Measurements from ENCODE around the gene NPHP1.
A peak's percentile ranks its signal among the peaks of the same experiment; 100 is the strongest.
"Not testable (repeated sequence)": the region's sequence is repeated elsewhere in the genome, so short reads cannot be mapped to it uniquely, and the experiment has no call there.

The NPHP1 gene

DNA sequence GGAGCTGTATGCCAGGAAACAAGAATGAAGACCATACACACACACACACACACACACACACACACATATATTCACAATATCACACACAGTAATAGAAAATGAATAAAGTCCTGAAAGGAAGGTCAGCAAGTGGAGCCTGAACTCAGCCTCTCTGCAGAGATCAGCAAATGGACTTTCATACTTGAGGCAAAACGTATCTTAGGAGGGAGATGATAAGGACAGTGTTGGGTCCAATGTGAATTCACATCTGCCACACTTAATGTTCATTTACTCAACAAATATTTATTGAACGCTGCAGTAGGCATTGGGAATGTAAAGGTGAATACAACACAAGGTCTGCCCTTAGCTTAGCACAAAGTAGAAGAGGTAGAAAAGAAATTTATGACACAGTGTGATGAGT, 10.3 kb upstream of the NPHP1 start:
- peaks cover 56% of the 10 kb centered on the region for H3K27me3 Mint-ChIP-seq
- no peak for ATAC-seq
- DNase-seq = no peak
- no peak overlapping the region for H3K27ac Mint-ChIP-seq
- H3K4me1 Mint-ChIP-seq = peaks cover 5% of the 10 kb centered on the region
- H3K9me3 Mint-ChIP-seq = no peaks in the 10 kb centered on the region
- H3K4me3 Mint-ChIP-seq = no peak overlapping the region

DNA sequence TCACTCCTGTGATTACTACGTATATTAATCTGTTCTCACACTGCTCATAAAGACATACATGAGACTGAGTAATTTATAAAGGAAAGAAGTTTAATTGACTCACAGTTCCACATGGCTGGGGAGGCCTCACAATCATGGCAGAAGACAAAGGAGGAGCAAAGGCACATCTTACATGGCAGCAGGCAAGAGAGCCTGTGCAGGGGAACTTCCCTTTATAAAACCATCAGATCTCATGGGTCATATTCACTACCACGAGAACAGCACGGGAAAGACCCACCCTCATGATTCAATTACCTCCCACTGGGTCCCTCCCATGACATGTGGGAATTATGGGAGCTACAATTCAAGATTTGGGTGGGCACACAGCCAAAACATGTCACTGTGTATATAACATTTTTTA, 8.7 kb upstream of the NPHP1 start:
- H3K9me3 Mint-ChIP-seq, ATAC-seq, DNase-seq: not testable (repeated sequence)
- peak overlapping the region; percentile 25 to 43 for H3K4me3 Mint-ChIP-seq
- H3K27me3 Mint-ChIP-seq = peaks cover 40% of the 10 kb centered on the region
- H3K4me1 Mint-ChIP-seq = peaks cover 19% of the 10 kb centered on the region
- H3K27ac Mint-ChIP-seq = peak overlapping the region in 1 of 2 donors; percentile 13

DNA sequence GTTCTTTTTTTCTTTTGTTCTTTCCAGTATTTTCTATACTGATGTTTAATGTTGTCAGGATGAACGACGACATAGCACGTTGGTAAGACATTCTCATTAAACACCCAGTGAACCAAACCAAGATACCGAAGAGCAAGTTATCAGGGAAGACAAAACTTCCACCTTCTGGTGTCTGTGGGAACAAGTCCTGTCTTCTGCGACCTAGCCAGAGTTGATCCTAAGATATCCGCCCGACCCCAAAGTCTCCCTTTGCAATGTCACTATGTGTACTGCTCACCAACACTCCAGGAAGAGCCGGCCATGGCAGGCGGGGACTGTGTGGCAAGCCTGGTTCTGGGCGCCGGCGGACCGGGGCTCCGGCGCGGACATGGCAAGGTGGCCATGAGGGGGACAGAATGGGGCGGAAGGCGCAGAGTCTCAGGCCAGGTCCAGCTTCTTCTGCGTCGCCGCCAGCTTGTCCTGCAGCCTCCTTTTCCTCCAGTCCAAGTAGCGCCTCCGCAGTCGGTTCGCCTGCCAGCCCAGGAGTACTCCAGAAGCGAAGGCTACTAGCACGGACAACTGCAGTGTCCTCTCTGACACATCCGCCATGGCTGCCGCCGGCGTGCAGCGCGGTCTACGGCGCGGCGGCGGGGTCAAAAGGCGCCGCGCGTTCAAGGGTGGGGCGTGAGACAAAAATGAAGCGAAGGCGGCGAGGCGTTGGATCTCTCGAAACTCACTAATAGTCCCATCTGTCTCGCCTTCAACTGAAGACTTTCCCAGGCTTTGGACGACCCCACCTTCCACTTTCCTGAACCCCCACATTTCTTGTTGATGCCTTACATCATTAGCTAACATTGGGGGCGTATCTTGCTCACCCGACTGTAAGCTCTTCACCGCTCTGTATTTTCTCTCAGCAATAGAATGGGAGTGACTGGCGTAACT, 7.4 kb upstream of the NPHP1 start, which contains the start of gene MTLN:
MTLN (minus strand) TSS at position 610 of the 921 bp plus-strand sequence; CDS start at position 588, 22 bp downstream.
- Mint-ChIP-seq H3K27ac (peak within 1 kb of the TSS; percentile 93 to 97), H3K27me3 (peaks cover 30% of the 10 kb centered on the region), H3K9me3 (no peaks in the 10 kb centered on the region), H3K4me3 (peak within 1 kb of the TSS; percentile 87 to 93), H3K4me1 (peaks cover 19% of the 10 kb centered on the region)
- ATAC-seq (peak; percentile 96), DNase-seq (peak; percentile 71 to 75)

DNA sequence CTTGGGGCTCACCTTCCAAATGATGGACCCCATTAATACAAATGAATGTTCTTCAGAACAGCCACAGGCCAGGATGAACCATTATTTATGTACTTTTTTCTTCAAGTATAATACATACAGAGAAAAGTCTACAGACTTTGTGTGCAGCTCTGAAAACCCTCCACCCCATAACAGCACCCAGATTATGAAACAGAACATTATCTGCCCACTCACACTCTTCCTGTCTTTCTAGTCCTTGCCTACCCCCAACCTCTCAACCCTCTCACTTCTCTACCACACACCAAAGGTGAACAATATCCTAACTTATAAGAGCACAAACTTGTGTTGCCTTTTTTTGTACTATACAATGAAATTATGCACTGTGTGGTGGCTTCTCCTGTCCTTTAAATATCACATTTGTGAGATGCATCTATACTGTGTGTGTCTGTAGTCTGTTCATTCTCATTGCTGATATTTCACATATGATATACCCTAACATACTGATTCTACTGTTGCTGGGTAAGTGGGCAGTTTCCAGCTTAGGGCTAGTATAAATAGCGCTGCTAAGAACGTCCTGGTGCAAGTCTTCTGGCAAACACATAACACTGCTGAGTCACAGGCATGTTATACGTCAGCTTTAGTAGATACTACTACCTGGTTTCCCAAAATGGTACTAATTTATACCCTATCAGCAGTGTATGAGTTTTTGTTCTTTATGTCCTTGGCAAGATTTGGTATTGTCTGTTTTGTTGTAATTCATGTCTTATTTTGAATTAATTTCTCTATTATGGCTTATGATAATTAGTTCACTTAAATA, 1.0 kb upstream of the NPHP1 start:
- H3K27ac Mint-ChIP-seq = no peak overlapping the region
- H3K4me3 Mint-ChIP-seq = peak overlapping the region; percentile 84 to 86
- no peaks in the 10 kb centered on the region for H3K27me3 Mint-ChIP-seq
- no peaks in the 10 kb centered on the region for H3K9me3 Mint-ChIP-seq
- no peak for DNase-seq
- ATAC-seq = peak; percentile 28
- H3K4me1 Mint-ChIP-seq = peaks cover 39% of the 10 kb centered on the region

DNA sequence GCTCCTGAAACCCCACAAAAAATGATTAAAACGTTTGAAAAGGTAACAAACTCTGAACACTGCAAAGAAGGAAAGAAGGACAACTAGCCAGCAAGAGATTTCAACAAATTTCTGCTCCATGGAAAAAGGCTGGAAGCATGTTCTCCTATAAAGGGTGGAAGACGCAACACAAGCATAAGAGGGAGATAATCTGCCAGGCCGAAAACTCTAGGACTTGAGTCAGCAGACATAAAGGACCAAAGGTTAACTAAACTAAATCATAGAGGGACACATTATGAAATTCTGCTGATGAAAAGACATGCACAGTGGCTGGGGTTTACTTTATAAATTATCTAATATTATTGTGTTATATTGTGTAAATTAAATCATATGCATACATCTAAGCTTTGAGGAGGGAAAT, 6.8 kb downstream of the NPHP1 start:
- no peaks in the 10 kb centered on the region for H3K27me3 Mint-ChIP-seq
- H3K9me3 Mint-ChIP-seq = no peaks in the 10 kb centered on the region
- ATAC-seq (no peak), DNase-seq (no peak)
- H3K4me1 Mint-ChIP-seq = no peaks in the 10 kb centered on the region
- no peak overlapping the region for H3K4me3 Mint-ChIP-seq
- no peak overlapping the region for H3K27ac Mint-ChIP-seq

DNA sequence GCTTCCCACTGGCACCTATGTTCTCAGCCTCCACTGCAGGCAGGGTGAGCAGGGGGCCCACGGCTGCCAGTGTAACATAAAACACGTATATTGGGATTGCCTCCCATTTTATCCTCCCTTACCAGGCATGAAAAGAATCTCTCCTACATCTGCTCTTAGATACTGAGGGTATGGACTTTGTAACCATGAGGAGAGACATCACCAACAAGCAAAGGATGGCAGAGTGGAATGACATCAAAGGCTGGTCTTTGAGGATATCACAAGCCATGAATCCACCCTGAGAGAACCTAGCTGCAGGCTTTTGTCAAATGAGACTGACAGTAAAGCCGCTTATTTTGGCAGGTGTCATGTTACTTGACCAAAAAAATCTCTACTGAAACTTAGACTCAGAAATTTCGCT, 7.4 kb downstream of the NPHP1 start:
- Mint-ChIP-seq H3K4me3 (no peak overlapping the region), H3K27me3 (no peaks in the 10 kb centered on the region), H3K9me3 (no peaks in the 10 kb centered on the region), H3K27ac (no peak overlapping the region), H3K4me1 (no peaks in the 10 kb centered on the region)
- DNase-seq (no peak), ATAC-seq (no peak)

DNA sequence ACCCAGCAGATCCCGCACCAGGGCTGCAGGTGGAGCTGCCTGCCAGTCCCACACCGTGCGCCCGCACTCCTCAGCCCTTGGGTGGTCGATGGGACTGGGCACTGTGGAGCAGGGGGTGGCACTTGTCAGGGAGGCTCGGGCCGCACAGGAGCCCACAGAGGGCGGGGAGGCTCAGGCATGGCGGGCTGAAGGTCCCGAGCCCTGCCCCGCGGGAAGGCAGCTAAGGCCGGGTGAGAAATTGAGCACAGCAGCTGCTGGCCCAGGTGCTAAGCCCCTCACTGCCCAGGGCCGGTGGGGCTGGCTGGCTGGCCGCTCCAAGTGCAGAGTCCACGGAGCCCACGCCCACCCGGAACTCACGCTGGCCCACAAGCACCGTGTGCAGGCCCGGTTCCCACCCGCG, 14.6 kb downstream of the NPHP1 start:
- not testable (repeated sequence) for H3K4me3 Mint-ChIP-seq, ATAC-seq, H3K9me3 Mint-ChIP-seq, DNase-seq, H3K27ac Mint-ChIP-seq, H3K4me1 Mint-ChIP-seq
- peaks cover 10% of the 10 kb centered on the region for H3K27me3 Mint-ChIP-seq

DNA sequence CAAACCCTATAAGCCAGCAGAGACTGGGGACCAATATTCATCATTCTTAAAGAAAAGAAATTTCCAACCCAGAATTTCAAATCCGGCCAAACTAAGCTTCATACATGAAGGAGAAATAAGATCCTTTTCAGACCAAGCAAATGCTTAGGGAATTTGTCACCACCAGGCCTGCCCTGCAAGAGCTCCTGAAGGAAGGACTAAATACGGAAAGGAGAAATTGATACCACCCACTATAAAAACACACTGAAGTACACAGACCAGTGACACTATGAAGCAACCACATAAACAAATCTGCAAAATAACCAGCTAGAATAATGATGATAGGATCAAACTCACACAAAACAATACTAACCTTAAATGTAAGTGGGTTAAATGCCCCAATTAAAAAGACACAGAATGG, 22.4 kb downstream of the NPHP1 start:
- no peak overlapping the region for H3K27ac Mint-ChIP-seq
- DNase-seq (no peak), ATAC-seq (no peak)
- H3K9me3 Mint-ChIP-seq = peaks cover 14 to 24% of the 10 kb centered on the region in 2 donors
- no peak overlapping the region for H3K4me3 Mint-ChIP-seq
- no peaks in the 10 kb centered on the region for H3K4me1 Mint-ChIP-seq
- peaks cover 30% of the 10 kb centered on the region for H3K27me3 Mint-ChIP-seq

DNA sequence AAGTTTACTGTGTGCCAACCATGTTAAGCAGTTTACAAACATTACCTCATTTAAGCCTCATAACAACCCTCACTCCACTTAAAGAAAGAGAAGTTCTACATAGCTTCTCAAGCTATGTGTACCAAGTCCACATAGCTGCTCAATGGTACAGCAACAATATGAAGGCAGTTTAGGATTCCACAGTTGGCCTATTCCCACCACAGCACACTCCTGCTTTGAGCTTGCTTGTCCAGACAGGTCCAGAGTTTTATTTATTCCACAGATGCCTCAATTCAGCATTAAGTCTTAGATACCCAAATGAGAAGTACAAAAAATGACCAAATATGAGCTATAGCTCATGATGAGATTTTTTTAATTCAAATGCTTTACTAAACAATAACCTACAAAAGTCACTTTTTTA, 24.8 kb downstream of the NPHP1 start:
- H3K27me3 Mint-ChIP-seq = peaks cover 27% of the 10 kb centered on the region
- no peak for DNase-seq
- no peaks in the 10 kb centered on the region for H3K4me1 Mint-ChIP-seq
- no peak overlapping the region for H3K27ac Mint-ChIP-seq
- H3K9me3 Mint-ChIP-seq = peaks cover 7 to 14% of the 10 kb centered on the region in 2 donors
- no peak overlapping the region for H3K4me3 Mint-ChIP-seq
- no peak for ATAC-seq

DNA sequence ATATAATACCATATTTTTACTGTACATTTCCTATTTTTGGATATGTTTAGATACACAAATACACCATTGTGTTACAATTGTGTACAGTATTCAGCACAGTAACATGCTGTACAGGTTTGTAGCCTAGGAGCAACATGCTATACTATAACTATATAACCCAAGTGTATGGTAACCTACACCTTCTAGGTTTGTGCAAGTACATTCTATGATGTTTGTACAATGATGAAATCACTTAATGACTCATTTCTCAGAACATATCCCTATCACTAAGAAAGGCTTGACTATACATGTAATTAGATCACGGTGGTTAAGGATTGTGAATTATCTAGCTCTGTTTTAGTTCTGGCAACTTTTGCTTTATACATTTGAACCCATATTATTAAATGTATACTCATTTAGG, 31.3 kb downstream of the NPHP1 start:
- peaks cover 7% of the 10 kb centered on the region for H3K27me3 Mint-ChIP-seq
- peaks cover 0 to 4% of the 10 kb centered on the region in 2 donors for H3K9me3 Mint-ChIP-seq
- no peak for DNase-seq
- ATAC-seq = peak; percentile 81
- H3K4me3 Mint-ChIP-seq = no peak overlapping the region
- H3K27ac Mint-ChIP-seq = no peak overlapping the region
- no peaks in the 10 kb centered on the region for H3K4me1 Mint-ChIP-seq

DNA sequence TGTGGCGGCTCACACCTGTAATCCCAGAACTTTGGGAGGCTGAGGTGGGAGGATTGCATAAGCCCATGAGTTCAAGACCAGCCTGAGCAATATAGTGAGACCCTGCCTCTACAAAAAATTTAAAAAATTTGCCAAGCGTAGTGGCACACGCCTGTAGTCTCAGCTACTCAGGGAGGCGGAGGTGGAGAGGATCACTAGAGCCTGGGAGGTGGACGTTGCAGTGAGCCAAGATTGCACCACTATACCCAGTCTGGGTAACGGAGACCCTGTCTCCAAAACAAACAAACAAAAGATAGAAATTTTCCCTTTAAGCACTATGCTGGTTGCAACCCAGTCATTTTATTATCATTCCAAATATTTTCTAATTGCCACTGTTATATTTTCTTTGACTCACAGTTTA, 32.3 kb downstream of the NPHP1 start:
- no peaks in the 10 kb centered on the region for H3K4me1 Mint-ChIP-seq
- peaks cover 7% of the 10 kb centered on the region for H3K27me3 Mint-ChIP-seq
- no peak overlapping the region for H3K27ac Mint-ChIP-seq
- ATAC-seq = no peak
- no peak overlapping the region for H3K4me3 Mint-ChIP-seq
- DNase-seq = no peak
- H3K9me3 Mint-ChIP-seq = peaks cover 0 to 4% of the 10 kb centered on the region in 2 donors

DNA sequence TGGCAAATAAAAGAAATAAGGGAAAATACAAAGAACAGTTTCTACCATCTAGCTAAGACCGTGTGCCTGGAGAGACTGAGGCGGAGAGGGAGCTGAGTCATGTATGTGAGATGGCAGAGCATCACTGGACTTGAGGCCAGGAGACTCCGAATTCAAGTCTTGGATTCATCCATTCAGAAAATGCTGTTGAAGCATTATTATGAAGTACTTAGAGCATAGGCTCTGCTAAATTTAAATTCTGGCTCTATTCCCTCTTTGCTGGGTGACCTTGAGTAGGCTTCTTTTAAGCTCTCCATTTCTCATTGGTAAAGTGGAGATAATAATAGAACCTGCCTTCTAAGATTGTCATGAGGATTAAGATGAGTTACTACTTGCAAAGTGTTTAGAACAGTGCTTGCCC, 34.7 kb downstream of the NPHP1 start:
- H3K27me3 Mint-ChIP-seq = no peaks in the 10 kb centered on the region
- peaks cover 0 to 4% of the 10 kb centered on the region in 2 donors for H3K9me3 Mint-ChIP-seq
- ATAC-seq = no peak
- H3K4me1 Mint-ChIP-seq = no peaks in the 10 kb centered on the region
- peak overlapping the region; percentile 0 to 2 for H3K4me3 Mint-ChIP-seq
- H3K27ac Mint-ChIP-seq = no peak overlapping the region
- no peak for DNase-seq

DNA sequence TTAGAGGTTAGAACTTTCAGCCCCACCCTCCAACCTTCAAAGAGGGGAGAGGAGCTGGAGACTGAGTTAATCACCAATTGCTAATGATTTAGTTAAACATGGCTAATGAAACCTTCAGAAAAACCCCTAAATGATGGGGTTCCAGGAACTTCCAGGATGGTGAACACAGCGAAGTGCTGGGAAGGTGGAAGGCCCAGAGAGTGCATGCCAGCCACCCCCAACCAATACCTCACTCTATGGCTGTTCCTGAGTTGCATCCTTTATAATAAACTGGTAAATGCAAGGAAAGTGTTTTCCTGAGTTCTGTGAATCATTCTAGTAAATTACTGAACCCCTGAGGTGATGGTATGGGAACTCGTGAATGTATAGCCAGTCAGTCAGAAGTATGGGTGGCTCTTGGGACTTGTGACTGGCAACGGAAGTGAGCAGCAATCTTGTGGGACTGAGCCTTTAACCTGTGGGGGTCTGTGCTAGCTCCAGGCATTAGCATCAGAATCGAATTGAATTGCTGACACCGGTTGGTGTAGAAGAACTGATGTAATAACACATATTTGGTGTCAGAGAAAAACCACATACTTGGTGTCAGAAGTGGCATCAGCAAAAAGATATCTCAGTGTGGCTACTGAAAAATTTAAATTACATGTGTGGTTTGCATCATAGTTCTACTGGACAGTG, 37.4 kb downstream of the NPHP1 start:
- Mint-ChIP-seq H3K27me3 (no peaks in the 10 kb centered on the region), H3K9me3 (peaks cover 0 to 4% of the 10 kb centered on the region in 2 donors), H3K4me3 (no peak overlapping the region), H3K4me1 (no peaks in the 10 kb centered on the region), H3K27ac (no peak overlapping the region)
- DNase-seq (no peak), ATAC-seq (no peak)

DNA sequence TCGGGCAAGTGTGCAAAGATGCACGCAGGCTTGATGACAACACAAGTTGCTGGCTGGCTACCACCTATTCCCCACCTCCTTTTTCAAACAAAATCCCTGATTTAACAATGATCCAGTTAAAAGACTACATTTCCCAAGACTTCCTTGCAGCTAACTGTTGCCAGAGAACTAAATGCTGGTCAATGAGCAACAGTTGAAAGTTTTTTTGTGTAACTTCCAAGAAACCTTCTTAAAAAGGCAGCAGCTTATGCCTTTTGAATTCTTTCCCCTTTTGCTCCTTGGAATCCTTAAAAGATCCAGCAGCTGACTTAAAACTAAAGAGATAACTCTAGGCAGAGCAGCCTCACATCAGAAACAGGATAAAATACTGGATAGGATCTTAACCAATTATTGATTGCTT, 38.5 kb downstream of the NPHP1 start:
- H3K9me3 Mint-ChIP-seq = peaks cover 0 to 4% of the 10 kb centered on the region in 2 donors
- H3K4me1 Mint-ChIP-seq = no peaks in the 10 kb centered on the region
- no peak overlapping the region for H3K4me3 Mint-ChIP-seq
- ATAC-seq = no peak
- DNase-seq = no peak
- H3K27ac Mint-ChIP-seq = no peak overlapping the region
- no peaks in the 10 kb centered on the region for H3K27me3 Mint-ChIP-seq

DNA sequence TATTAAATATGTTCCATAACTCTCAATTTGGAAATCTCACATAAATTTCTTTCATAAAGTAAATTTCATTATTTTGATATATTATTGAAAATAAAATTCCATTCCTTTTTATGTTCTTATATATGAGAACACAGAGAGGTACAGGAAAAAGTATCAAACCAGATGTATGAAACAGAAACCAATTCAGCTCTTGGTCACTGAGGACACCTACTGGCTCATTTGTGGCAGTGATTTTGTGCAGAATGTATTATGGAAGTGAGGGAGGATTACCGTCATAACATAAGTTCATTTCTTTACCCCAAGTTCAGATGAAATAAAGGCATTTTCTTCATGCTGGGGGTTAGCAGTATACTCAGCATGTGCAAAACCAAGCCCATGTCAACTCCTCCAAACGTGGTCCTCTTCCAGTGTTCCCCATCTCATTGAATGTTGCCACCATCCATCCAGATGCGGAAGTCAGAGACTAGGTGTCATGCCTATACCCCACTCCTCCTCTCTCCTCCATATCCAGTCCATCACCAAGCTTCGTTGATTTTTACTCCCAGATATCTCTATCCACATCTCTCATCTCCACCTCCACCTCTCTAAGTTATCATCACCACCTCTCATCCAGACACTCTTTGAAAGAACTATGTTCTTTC, 47.5 kb downstream of the NPHP1 start:
- H3K27me3 Mint-ChIP-seq = no peaks in the 10 kb centered on the region
- ATAC-seq (peak; percentile 74), DNase-seq (peak; percentile 5 to 18)
- H3K27ac Mint-ChIP-seq = no peak overlapping the region
- H3K4me1 Mint-ChIP-seq = peaks cover 4% of the 10 kb centered on the region
- H3K4me3 Mint-ChIP-seq = no peak overlapping the region
- peaks cover 14 to 26% of the 10 kb centered on the region in 2 donors for H3K9me3 Mint-ChIP-seq
